Activated naive CD4-positive, alpha-beta T cell (primary cell): ENCODE data around the gene ZNF331.
A peak's percentile ranks its signal among the peaks of the same experiment; 100 is the strongest.
"Not testable (repeated sequence)": the region's sequence is repeated elsewhere in the genome, so short reads cannot be mapped to it uniquely, and the experiment has no call there.

ENCODE experiments used
- DNase-seq, 4 experiments: peaks; one replicate each; lab custom pipeline; 2025; lab: John Stamatoyannopoulos, UW

ZNF331 gene

DNA sequence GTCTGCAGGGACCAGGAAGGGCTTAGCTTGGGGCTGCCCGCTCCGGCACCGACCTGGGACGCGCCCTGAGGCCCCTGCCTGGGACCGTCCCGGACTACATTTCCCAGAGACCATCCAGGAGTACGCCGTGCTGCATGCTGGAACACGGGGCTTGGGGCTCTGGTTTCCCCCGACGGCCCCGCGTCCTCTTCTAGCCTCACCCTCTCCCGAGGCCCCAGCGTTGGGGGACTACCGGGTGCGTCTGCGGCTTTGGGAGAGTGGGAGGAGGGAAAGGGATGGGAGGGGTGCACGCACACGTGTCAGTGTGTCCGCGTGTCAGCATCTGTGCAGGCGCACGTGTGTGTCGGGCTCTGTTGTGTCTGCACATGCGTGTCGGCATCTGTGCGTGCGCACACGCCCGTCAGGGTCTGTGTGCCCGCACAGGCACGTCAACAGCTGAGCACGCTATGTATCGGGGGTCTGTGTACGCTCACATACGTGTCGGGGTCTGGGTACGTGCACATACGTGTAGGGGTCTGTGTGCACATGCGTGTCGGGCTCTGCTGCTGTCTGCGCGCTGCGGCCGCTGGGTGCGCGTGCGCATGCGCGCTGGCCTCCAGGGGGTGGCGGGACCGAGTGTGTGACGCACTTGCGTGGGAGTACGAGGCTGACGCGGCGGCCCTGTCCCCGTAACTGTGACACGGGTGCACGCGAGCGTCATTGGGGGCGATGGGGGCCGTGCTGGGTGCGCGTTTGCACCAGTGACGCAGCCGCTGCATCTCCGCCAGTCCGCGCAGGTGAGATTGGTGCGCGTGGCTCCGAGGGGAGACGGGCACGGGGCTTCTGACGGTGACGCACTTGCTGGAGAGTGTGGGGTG lies at the start of gene ZNF331:
Gene ZNF331, plus strand, starts transcription at position 625 of the 857 bp plus-strand sequence. CDS start 31,232 bp downstream, outside the sequence.
- peak; percentile 70 to 85 (median 76) for DNase-seq

DNA sequence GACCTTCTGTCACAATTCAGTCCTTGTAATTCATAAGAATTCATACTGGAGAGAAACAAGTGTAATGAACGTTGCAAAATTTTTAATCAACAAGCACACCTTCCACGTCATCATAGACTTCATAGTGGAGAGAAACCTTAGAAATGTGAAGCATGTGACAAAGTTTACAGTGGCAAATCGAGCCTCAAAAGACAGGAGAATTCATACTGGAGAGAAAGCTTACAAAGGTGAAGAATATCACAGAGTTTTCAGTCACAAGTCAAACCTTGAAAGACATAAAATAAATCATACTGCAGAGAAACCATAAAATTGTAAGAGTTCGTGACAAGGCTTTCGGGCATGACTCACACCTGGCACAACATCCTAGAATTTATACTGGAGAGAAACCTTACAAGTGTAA lies 45.8 kb upstream of the ZNF331 start:
- DNase-seq, result no peak

DNA sequence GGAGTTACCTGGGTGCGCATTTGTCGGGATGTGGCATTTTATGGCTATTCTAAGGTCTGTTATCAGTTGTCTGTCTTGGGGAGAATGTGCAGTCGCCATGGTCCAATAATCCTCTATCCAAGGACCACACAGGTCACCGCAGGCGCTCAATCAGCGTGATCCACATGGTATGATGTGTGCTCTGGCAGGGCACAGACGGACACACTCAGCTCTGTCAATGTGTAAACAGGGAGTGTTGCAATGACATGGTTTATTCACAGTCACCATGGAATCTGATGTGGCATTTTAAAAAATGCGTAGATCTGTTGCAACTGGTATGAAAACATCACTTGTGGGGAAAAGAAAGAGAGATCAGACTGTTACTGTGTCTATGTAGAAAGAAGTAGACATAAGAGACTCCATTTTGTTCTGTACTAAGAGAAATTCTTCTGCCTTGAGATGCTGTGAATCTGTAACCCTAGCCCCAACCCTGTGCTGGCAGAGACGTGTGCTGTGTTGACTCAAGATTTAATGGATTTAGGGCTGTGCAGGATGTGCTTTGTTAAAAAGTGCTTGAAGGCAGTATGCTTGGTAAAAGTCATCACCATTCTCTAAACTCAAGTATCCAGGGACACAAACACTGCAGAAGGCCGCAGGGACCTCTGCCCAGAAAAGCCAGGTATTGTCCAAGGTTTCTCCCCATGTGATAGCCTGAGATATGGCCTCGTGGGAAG lies 40.5 kb upstream of the ZNF331 start:
- not testable (repeated sequence) for DNase-seq

DNA sequence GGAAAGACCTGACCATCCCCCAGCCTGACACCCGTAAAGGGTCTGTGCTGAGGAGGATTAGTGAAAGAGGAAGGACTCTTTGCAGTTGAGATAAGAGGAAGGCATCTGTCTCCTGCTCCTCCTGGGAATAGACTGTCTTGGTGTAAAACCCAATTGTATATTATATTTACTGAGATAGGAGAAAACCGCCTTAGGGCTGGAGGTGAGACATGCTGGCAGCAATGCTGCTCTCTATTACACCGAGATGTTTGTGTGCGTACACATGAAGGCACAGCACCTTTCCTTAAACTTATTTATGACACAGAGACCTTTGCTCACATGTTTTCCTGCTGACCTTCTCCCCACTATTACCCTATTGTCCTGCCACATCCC lies 39.9 kb upstream of the ZNF331 start:
- DNase-seq, result not testable (repeated sequence)

DNA sequence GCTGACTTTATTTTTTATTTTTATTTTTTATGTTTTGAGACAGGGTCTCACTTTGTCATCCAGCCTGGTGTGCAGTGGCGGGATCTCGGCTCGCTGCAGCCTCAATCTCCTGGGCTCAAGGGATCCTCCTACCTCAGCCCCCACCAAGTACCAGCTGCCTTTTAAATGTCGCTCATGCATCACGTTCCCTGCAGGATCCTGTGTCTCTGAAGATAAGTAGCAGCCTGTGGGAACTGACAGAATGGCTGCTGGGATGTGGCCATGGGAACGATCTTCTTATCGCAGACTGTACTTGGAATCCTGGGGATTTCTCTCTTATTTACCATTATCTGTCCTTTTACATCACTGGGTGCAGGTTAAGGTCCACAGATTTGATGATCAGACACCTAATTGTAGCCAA lies 34.8 kb upstream of the ZNF331 start:
- not testable (repeated sequence) for DNase-seq

DNA sequence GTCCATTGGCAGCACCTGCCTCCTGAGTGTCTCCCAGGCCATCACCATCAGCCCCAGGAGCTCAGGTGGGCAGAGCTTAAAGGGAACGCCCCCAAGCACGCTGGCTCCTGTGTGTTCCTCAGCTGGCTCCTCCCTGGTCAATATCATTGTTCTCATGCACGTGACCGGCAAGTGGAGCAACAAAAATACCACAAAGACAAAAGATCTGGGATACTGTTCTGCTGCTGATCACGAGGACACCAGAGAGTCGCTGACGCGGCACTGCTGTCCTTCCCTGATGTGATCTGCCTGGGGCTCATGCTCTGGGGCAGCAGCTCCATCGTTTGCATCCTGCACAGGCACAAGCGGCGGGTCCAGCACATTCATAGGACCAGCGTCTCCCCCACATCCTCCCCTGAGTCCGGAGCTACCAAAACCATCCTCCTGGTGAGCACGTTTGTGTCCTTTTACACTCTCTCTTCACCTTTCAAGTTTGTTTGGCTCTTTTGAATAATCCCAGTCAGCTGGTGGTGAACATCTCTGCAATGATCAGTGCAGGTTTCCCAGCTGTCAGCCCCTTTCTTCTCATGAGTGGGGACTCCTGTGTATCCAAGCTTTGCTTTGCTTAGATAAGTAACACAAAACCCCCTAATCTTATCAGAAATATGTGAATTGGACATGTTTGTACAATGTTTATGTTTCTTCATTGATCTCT lies 34.1 kb upstream of the ZNF331 start:
- not testable (repeated sequence) for DNase-seq

DNA sequence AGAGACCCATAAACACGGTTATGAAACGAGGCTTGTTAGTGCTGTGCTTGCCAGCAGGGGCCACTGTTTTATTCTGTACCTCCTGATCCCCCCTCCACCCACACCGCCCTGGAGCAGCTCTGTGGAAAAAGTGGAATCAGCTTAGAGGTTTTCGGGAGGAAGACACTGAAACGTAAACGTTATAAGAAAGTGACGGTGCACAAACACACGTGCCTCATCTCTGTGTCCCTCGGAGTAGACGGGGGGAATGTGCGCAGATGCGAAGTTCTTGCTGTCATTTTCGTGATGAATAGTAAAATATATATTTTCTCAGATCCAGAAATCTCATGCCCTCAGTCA lies 33.6 kb upstream of the ZNF331 start:
- not testable (repeated sequence) for DNase-seq

DNA sequence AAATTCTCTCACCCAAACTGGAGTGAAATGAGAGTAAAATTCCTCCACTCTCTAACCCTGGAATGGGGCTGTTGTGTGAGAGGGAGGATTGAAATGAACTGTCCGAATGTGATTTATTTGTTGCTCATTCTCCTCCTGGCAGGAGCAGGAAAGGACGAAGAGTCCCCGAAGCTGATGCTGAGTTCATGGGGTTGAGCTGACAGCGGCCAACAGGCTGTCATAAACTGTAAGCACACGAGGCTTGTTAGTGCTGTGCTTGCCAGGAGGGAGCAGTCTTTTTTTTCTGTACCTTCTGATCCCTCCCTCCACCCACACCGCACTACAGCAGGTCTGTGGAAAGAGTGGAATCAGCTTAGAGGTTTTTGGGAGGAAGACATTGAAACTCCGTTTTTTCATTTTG lies 33.1 kb upstream of the ZNF331 start:
- no peak for DNase-seq

DNA sequence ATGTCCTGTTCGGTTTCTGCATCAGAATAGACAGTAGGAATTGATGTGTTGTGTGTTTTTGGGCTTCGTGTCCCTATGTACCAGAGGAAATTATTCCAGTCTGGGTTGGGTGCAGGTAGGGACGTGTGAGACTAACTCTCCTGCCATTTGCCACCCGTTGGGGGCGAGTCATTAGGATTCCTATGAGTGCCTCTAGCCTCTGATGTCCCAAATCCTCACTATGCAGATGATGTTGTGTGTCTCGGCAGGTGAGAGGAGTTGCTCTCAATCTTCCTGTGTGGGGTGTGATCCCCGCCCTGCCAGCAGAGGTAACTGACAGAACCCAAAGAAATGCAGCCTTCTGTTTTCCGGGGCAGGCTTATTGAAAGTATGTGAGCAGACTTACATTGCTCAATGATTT lies 31.2 kb upstream of the ZNF331 start:
- no peak for DNase-seq

DNA sequence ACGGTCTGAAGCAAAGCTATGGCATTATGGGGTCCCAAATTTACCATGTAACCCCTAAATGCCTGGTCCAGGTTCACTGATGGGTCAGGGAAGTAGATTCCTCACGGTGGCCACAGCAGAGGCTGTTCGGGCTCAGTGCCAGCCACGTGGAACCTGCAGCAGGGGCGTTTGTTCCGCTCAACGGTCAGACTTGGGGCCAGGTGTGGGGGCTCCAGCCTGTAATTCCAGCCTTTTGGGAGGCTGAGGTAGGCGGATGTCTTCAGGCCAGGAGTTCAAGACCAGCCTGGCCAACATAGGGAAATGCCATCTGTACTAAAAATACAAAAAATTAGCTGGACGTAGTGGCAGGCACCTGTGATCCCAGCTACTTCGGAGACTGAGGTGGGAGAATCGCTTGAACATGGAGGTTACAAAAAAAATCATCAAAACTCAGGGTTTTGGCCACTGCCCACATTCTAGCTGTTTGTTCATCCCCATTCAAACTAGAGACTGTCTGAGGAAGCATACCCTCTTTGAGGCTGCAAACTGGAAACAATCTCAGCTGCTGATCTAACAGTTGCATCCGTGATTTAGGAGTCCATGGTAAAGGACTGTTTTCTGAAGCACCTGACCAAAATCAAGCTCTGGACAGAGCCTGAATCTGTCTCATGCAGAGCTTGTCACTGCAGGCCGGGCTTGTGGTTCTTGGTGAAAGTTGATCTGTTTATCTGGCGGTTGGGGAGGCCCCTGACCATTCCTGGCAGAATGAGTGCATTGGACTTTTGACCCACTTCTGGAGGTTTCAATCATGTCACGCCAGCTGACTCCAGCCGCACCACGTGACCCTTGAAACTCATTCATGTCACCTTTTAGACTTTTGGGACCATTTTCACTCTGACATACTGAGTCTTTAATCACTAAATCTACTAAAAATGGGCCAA lies 30.2 kb upstream of the ZNF331 start:
- DNase-seq, result no peak

DNA sequence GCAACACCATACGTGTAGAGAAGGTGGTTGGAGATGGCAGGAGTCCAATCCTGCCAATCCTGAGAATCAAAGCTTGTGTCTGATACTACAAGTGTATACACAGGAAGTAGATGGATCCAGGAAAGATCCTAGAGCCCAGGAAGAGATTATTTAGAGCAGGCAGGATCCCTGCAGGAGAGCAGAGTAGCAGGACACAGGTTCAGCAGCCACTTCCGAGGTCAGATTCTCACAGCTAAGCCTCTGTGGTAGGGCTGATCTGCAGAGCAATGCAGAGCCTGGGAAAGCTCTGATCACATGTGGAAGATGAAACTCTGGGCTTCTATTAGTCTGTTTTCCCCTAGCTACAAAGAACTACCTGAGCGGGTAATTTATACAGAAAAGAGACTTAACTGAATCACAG lies 28.5 kb upstream of the ZNF331 start:
- no peak for DNase-seq

DNA sequence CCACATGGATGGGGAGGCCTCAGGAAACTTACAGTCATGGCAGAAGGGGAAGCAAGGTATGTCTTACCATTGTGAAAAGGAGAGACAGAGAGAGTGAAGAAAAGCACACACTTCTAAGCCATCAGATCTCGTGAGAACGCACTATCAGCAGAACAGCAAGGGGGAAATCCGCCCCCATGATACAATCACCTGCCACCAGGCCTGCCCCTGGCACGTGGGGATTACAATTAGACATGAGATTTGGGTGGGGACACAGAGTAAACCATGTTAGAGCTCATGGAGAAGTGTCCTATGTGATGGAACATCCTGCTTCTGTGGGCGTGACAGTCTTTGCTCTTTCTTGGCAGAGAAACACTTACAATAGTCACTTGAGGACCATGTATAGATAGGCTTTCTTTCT lies 28.1 kb upstream of the ZNF331 start:
- no peak for DNase-seq

DNA sequence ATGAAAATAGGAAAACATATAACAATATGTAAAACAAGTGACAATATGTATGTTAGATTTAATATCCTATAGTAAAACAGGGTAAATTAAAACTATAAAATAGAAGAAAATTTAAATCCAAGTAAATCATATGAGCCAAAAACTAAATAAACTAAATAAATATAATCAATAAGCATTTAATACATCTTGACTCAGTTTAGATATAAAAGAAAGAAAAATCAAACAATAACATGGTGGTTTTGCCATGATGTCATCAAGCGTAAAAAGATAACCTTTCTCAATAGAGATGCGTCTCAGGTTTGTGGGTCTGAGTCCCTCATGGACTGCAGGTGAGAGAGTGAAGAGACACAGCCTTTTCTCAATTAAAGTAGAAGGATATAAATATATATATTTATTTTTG lies 26.6 kb upstream of the ZNF331 start:
- DNase-seq, result no peak

DNA sequence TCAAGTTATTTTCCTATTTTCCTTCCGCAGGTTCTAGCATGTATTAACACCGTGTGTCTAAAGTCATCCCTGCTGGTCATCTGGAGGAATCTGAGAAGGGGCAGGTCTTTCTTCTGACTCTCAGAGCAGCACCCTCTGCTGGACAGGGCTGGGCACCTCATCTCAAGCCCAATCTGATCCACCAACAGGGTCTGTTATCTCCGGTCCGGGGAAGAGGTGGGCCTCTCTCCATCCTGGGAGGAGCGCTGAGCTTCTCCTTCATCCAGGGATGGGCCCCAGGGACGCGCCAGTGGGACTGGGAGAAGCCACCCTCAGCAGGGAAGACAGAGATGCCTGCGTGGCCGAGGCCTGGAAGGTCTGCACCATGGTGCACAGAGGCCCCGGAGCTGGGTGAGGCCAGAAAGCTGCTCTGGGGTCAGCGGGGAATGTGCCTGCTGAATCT lies 26.0 kb upstream of the ZNF331 start:
- peak in 3 of 4 experiments; percentile 4 to 27 (median 9) for DNase-seq

DNA sequence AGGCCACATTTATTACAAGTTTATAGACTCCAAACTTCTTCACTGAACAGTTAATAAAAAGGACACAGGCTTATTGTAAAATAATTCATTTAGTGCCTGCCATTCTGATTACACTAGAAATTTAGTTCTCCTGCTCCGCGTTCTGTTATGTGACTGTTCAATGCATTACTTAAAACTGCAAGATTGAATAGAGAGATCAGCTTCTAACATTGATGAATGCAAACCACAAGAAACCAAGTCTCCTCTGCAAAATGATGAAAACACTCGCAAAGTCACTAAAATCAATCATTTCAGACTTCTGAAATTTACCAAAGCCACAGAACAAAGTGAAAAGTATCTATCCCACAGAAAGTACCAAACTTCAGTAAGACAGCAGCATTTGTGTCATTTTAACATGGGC lies 22.9 kb upstream of the ZNF331 start:
- DNase-seq, result not testable (repeated sequence)

DNA sequence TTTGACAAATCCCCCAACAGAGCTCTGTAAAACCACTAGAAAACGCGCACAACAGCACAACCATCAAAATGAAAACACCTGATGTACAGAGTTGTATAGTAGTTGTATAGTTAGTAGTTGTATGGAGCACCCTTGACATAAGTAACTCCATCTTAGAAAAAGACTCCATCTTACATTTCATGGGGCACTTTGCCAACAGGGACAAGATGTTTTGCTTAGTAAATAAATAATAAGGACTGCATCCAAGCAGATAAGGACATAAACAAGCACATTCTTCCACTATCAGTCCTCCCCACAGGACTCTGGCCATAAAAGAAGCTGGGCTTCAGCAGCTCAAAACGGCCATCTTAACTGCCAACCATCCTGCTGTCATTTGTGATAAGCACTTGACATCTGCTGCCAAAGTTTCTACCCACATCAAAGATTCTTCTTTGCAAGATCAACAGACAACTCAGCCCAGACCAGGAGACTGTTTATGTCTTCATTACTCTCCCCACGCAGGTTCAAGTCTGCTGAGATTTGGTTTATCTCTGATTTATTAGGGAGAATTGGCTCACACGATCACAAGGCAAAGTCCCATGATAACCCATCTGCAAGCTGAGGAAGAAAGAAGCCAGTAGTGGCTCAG lies 20.7 kb upstream of the ZNF331 start:
- no peak for DNase-seq

DNA sequence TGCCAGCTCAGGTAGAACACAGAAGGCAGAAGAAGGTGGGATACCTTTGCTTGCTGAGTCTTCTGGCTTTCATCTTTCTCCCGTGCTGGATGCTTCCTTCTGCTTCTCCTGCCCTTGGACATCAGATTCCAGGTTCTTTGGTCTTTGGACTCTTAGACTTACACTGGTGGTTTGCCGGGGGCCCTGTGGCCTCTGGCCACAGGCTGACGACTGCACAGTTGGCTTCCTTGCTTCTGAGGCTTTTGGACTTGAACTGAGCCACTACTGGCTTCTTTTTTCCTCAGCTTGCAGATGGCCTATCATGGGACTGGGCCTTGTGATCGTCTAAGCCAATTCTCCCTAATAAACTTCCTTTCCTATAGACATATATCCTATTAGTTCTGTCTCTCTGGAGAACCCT lies 19.8 kb upstream of the ZNF331 start:
- DNase-seq, result no peak

DNA sequence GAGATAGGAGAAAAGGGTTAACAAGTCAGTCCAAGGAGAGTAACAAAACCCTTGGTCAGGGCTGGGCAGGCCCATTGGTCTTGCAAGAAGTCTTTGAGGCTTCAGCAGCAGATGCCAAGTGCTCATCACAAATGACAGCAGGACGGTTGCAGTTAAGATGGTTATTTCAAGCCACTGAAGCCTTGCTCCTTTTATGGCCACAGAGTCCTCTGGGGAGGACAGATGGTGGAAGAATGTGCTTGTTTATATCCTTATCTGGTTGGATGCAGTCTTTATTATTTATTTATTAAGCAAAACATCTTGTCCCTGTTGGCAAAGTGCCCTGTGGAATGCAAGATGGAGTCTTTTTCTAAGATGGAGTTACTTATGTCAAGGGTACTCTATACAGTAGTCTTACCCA lies 19.2 kb upstream of the ZNF331 start:
- DNase-seq, result no peak

DNA sequence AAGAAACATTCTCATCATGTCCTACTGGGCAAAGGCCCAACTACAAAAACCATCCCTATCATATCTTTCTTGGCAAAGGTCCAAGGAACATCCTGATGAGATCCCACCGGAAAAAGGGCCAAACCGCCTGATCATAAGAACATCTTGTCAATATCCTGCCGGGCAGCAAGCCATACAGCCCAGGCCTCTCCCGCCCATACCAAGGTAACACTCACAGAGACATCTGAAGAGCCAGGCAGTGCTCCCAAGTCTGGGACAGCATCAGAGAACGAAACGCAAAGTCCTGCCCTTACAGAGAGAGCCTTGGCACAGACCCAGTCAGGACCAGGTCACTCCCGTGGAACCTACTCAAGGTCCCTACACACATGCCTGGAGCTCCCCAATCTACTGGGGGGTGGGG lies 18.5 kb upstream of the ZNF331 start:
- DNase-seq, result no peak

DNA sequence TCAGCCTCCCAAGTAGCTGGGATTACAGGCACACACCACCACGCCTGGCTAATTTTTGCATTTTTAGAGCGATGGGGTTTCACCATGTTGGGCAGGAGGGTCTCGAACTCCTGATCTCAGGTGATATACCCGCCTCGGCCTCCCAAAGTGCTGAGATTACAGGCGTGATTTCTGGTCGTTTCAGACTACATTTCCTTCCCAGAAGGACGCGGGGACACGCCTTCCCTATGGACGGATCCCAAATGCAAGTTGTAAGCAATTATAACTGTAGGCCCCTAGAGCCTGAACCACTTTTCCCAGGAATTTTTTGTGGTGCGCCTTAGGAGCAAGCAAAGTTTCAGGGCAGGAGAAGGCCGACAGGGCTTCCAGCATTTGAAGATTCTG lies 17.8 kb upstream of the ZNF331 start:
- peak in 1 of 4 experiments; percentile 15 for DNase-seq
